HepG2 (cell line): ENCODE data around the gene GFRA1. TPM values are rescaled to one million over a fixed set of nuclear protein-coding genes. Genes with fewer than 3 reads are reported as not detected.

Experiments used
- ATAC-seq: fragments of 200-7000 bp; cut with Tn5 transposase; 3 replicates; pipeline ENCODE4 v1.9.1; 2020; ENCODE audit warnings: mild to moderate bottlenecking, moderate library complexity
- BruUV-seq: library from RNA; stranded (reverse); fragments of 400-500 nt; replicated peaks from 2 replicates; lab custom pipeline; 2021; lab: Mats Ljungman, UMichigan
- CTCF ChIA-PET: fragments of 300-600 bp; formaldehyde crosslinking; extraction: SDS; loops from one replicate; lab custom pipeline; 2021; ENCODE audit warnings: low total read pairs, inconsistent platforms, low intra/inter-chr PET ratio; lab: Yijun Ruan, JAX
- POLR2A ChIA-PET: fragments of 350-600 bp; sonication (Branson Sonifier 250); formaldehyde crosslinking; loops from one replicate; lab custom pipeline; 2020; ENCODE audit warnings: antibody characterized with exemption, inconsistent platforms; lab: Yijun Ruan, JAX
- DNase-seq: peaks from one replicate; pipeline ENCODE4 v3.0.0-alpha.2; 2015; ENCODE audit warnings: low spot score
- FAIRE-seq: peaks from 3 replicates; lab custom pipeline; 2011; peaks lifted over from hg19 to GRCh38; lab: Jason Lieb, UNC
- H2AFZ ChIP-seq: one replicate; pipeline ENCODE4 v1.6.1; 2011; ENCODE audit warnings: low read length, inconsistent platforms
- H3K27ac ChIP-seq: fragments of 300-600 bp; 3 replicates; pipeline ENCODE4 v1.8.0; 2011; ENCODE audit warnings: mixed run types, mild to moderate bottlenecking, mixed read lengths, low read length, inconsistent platforms; ENCODE audit not compliant: insufficient read depth; ENCODE audit errors: extremely low read length
- H3K27me3 ChIP-seq, 2 experiments: fragments of 200-600 bp in 1 of 2; 2 replicates in 1 of 2; 3 replicates in 1 of 2; pipeline versions ENCODE4 v1.6.0 to v1.8.0; 2011; ENCODE audit warnings: low read length in 2 of 2, mild to moderate bottlenecking in 2 of 2, moderate library complexity in 2 of 2, inconsistent platforms in 1 of 2; ENCODE audit not compliant: insufficient read depth in 2 of 2, control insufficient read depth in 1 of 2
- H3K36me3 ChIP-seq, 2 experiments: fragments of 200-600 bp in 1 of 2; replicated peaks in 1 of 2; 2 replicates in 1 of 2; 3 replicates in 1 of 2; pipeline versions ENCODE4 v1.5.1 to v1.8.0; 2011; ENCODE audit warnings: low read length in 2 of 2, inconsistent platforms in 1 of 2; ENCODE audit not compliant: insufficient read depth in 2 of 2, control insufficient read depth in 1 of 2
- H3K4me1 ChIP-seq: 2 replicates; pipeline ENCODE4 v1.5.1; 2012; ENCODE audit warnings: low read length, inconsistent platforms; ENCODE audit not compliant: insufficient read depth
- H3K4me2 ChIP-seq: 2 replicates; pipeline ENCODE4 v1.6.0; 2011; ENCODE audit warnings: low read depth, low read length, inconsistent platforms
- H3K4me3 ChIP-seq, 3 experiments: fragments of 200-600 bp in 1 of 3; sonication (generic), shearing (Covaris generic) in 1 of 3; replicated peaks in 1 of 3; 2 replicates each; pipeline ENCODE4 v1.5.1; 2011 to 2016; ENCODE audit warnings: low read length in 3 of 3, inconsistent platforms in 2 of 3, low read depth in 2 of 3, mild to moderate bottlenecking in 2 of 3, control low read depth in 1 of 3, mixed read lengths in 1 of 3; ENCODE audit not compliant: insufficient read depth in 1 of 3
- H3K79me2 ChIP-seq: one replicate; pipeline ENCODE4 v1.6.1; 2011; ENCODE audit warnings: low read length, inconsistent platforms; ENCODE audit not compliant: insufficient read depth
- H3K9ac ChIP-seq: 2 replicates; pipeline ENCODE4 v1.6.0; 2011; ENCODE audit warnings: mild to moderate bottlenecking, low read depth, low read length, inconsistent platforms; ENCODE audit not compliant: insufficient read depth
- H3K9me3 ChIP-seq: 2 replicates; pipeline ENCODE4 v1.5.1; 2012; ENCODE audit warnings: mild to moderate bottlenecking, low read length
- H4K20me1 ChIP-seq: 2 replicates; pipeline ENCODE4 v1.6.0; 2011; ENCODE audit warnings: inconsistent platforms, mild to moderate bottlenecking, low read length, moderate library complexity; ENCODE audit not compliant: insufficient read depth
- NR2F1 ChIP-seq, 2 experiments: fragments of 450-650 bp in 1 of 2; formaldehyde crosslinking in 1 of 2; IDR thresholded peaks; 2 replicates each; pipeline versions ENCODE4 v1.5.0 to v1.6.1; 2016 to 2020; ENCODE audit warnings: mild to moderate bottlenecking in 1 of 2, missing compliant biosample characterization in 1 of 2, missing genetic modification reagents in 1 of 2, moderate library complexity in 1 of 2
- PHB2 ChIP-seq: fragments of 450-650 bp; IDR thresholded peaks from 2 replicates; pipeline ENCODE4 v1.6.1; 2018; ENCODE audit not compliant: partially characterized antibody
- RXRB ChIP-seq: IDR thresholded peaks from 2 replicates; pipeline ENCODE4 v1.6.1; 2016; ENCODE audit warnings: borderline replicate concordance, missing genetic modification reagents, missing compliant biosample characterization
- SMAD1 ChIP-seq: sonication (generic); formaldehyde crosslinking; IDR thresholded peaks from 2 replicates; pipeline ENCODE4 v1.4.0; 2020; ENCODE audit warnings: missing genetic modification reagents, low read depth, mild to moderate bottlenecking, borderline replicate concordance
- ZFP36L2 ChIP-seq: sonication (generic); formaldehyde crosslinking; IDR thresholded peaks from 2 replicates; pipeline ENCODE4 v1.4.0; 2020; ENCODE audit warnings: missing genetic modification reagents
- ZNF331 ChIP-seq: sonication (generic); formaldehyde crosslinking; IDR thresholded peaks from 2 replicates; pipeline ENCODE4 v1.4.0; 2020; ENCODE audit warnings: missing genetic modification reagents
- ZNF549 ChIP-seq: sonication (generic); formaldehyde crosslinking; IDR thresholded peaks from 2 replicates; pipeline ENCODE4 v1.5.0; 2020; ENCODE audit warnings: missing genetic modification reagents
- ZNF605 ChIP-seq: sonication (generic); formaldehyde crosslinking; IDR thresholded peaks from 2 replicates; pipeline ENCODE4 v1.8.0; 2022; ENCODE audit warnings: mild to moderate bottlenecking, missing genetic modification reagents
- ZXDC ChIP-seq: sonication (generic); formaldehyde crosslinking; IDR thresholded peaks from 2 replicates; pipeline ENCODE4 v1.5.0; 2020; ENCODE audit warnings: mild to moderate bottlenecking, missing genetic modification reagents
- WGBS: methylation state at CpG from one replicate; pipeline ENCODE4 v1.1.6; 2017; ENCODE audit warnings: low lambda C conversion rate; 5-methylcytosine and 5-hydroxymethylcytosine counted together
- in situ Hi-C: cut with HindIII; loops from 2 replicates; pipeline ENCODE4 v1.10.0; 2017; ENCODE audit warnings: low pct_unique_long_range_greater_than_20kb; ENCODE audit not compliant: extremely low pct_ligation_motif_present
- intact Hi-C: fragments of 100-400 bp; cut with micrococcal nuclease; formaldehyde crosslinking; loops from one replicate; pipeline ENCODE4 v1.10.0; 2022; ENCODE audit not compliant: unreplicated experiment
- polyA plus RNA-seq, 8 experiments: library from polyadenylated mRNA; depleted of rRNA in 3 of 8; stranded (reverse) in 7 of 8; unstranded in 1 of 8; fragments of >200 nt; fragmentation: Illumina TruSeq in 4 of 8; extraction: Trizol in 4 of 8; gene quantifications; 2 replicates each; pipeline versions ENCODE4 v1.2.1 to v1.2.3, GENCODE V29; 2011 to 2016; ENCODE audit warnings: low read depth in 4 of 8, missing spikeins in 1 of 8, mixed read lengths in 1 of 8; ENCODE audit not compliant: insufficient read depth in 1 of 8
- total RNA-seq, 5 experiments: library from RNA; depleted of rRNA; stranded (reverse); fragments of >200 nt; fragmentation: Illumina TruSeq; extraction: Trizol; gene quantifications; 2 replicates each; pipeline ENCODE4 v1.2.3, GENCODE V29; 2016; ENCODE audit warnings: low read depth in 1 of 5

Gene GFRA1
- total and polyA plus RNA-seq, 2 of the 13 experiments (the other 11 are each of a cell fraction or from before 2014, with no cell fraction given): not detected

GRCh38 chr10:116257785-116258184 lies 15.2 kb downstream of the GFRA1 start:
- intact Hi-C loops: no loop called here
- WGBS: 2% methylated on average over 5 of the region's 5 CpGs

More at GRCh38 chr10:116257785-116258184, 15.2 kb downstream of the GFRA1 start:
- in situ Hi-C loops: no loop called here
- DNase-seq (no peak), ATAC-seq (no peak)
- no peak overlapping the region for H3K9ac ChIP-seq
- H3K4me3 ChIP-seq: no peak overlapping the region
- no peak overlapping the region for H2AFZ ChIP-seq
- no peaks in the 10 kb centered on the region for H3K79me2 ChIP-seq
- no peaks in the 10 kb centered on the region for H3K4me1 ChIP-seq
- BruUV-seq: no TSS peak
- no peak overlapping the region for H3K4me2 ChIP-seq
- no peaks in the 10 kb centered on the region for H3K36me3 ChIP-seq
- CTCF ChIA-PET: no interaction called here
- H4K20me1 ChIP-seq: no peaks in the 10 kb centered on the region
- TF ChIP-seq RXRB (no peak), ZFP36L2 (no peak), ZNF605 (CRISPR knock-in tag) (no peak), ZNF549 (CRISPR knock-in tag) (no peak), SMAD1 (CRISPR knock-in tag) (no peak), ZNF331 (no peak), NR2F1 (CRISPR knock-in tag; IDR thresholded peaks at IDR 0.05) (no peak), ZXDC (no peak), PHB2 (no peak)
- TF ChIP-seq, all 625 proteins: peak for 0
- no peak for FAIRE-seq
- H3K27me3 ChIP-seq: no peaks in the 10 kb centered on the region; a peak in 1 of 5 replicates
- H3K27ac ChIP-seq: no peak overlapping the region
- POLR2A ChIA-PET: no interaction called here
- no peaks in the 10 kb centered on the region for H3K9me3 ChIP-seq
